Astrocyte of the hippocampus (primary cell): ENCODE measurements around the gene KAZALD1.

Experiments used
- DNase-seq: peaks from one replicate; pipeline ENCODE4 v3.0.0; 2011; ENCODE audit warnings: low read depth, low spot score

KAZALD1 gene

GRCh38 chr10:101095004-101095403 lies 33.2 kb downstream of the KAZALD1 start:
- DNase-seq = no peak

- peak; percentile 81 for DNase-seq
Measured at GRCh38 chr10:101095550-101096213, 33.9 kb downstream of the KAZALD1 start.

DNA sequence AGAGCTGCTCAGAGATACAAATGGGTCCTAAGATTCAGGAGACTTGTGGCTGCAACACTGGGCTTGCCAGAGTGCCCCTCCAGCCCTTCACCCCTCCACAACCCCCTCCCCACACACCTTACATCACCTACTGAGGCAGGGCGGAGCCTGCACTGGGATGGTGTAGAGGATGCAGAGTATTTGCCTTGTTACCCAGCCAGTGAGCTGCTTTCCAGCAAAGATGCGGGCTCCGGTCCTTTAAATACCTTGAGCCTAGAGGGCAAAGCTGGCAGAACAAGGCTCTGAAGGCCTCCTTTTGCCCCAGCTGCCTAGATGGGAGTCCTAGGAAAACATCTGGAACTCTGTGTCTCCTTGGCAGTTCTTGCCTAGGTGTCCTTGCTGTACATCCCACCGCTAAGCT lies 34.6 kb downstream of the KAZALD1 start:
- DNase-seq = no peak

DNA sequence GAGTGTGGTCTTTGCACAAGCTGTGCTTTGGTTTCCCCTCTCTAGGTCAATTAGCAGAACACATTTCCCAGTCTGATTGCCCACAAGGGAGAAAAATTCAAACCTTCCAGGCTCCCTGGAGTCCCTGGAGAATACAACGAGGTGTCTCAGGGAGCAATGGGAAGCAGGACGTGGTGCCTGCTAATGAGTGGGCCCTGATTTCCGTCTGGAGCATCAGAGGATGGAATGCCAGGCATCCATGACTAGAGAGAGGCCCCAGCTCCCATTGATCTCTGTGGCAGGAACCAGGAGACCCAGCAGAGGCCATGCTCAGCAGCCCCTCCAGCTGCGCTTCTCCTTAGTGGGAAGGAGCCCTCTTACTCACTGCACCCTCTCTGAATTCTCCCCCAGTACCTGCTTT lies 36.1 kb downstream of the KAZALD1 start:
- no peak for DNase-seq

DNA sequence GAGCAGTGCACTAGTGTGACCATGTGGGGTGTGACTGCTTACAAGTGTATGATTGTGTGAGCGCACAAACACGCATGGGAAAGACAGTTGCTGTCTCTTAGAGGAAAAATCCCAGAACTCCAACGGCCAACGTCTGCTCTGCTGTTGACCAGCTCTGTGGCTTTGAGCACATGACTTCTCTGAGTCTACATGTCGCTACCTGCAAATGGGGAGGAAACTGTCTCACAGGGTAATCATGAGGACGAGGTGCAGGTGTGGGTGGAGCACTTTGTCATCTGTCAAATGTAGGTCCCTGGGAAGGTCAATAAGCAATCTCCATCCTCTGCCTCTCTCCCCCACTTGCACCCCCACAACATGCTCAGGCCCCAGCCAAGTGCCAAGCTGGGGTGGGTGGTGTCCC lies 38.1 kb downstream of the KAZALD1 start:
- DNase-seq = no peak

DNA sequence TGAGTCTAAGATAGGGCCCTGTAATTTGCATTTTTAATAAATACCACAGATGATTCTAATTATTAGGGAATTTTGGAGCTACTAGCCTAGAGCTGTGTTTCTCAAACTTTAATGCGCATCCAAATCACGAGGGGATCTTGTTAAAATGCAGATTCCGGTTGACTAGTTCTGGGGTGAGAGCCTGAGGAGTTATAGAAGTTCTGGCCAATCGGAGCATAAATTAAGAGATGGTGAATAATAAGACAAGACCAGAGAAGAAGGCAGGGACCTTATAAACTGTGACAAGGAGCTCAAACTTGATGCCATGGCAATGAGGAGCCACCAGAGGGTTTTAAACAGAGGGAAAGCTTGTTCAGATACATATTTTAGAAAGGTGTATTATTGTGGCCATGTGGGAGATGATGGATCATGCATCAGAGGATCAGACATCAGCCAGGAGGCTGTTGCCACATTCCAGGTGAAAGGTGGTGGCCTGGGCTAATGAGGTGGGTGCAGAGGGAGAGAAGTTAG lies 39.6 kb downstream of the KAZALD1 start:
- no peak for DNase-seq

- DNase-seq = no peak
Measured at GRCh38 chr10:101103430-101103829, 41.6 kb downstream of the KAZALD1 start.

DNA sequence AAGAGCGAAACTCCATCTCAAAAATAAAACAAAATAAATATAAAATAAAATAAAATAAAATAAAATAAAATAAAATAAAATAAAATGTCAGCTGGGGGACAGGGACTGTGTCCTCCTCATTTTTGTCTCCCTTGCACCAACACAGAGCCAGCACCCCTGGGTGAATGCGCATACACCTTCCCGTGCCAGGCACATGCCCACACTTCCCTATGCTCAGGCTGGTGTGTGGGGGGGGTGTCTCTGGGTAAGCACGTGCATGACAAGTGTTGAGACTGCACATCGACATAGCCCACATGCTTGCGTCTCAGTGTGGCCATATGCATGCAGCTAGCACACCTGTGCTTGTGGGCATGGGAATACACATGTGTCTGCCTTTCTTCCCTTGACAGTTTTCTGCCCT lies 44.6 kb downstream of the KAZALD1 start:
- DNase-seq = no peak

- DNase-seq = no peak
Measured at GRCh38 chr10:101107771-101108170, 46.0 kb downstream of the KAZALD1 start.

DNA sequence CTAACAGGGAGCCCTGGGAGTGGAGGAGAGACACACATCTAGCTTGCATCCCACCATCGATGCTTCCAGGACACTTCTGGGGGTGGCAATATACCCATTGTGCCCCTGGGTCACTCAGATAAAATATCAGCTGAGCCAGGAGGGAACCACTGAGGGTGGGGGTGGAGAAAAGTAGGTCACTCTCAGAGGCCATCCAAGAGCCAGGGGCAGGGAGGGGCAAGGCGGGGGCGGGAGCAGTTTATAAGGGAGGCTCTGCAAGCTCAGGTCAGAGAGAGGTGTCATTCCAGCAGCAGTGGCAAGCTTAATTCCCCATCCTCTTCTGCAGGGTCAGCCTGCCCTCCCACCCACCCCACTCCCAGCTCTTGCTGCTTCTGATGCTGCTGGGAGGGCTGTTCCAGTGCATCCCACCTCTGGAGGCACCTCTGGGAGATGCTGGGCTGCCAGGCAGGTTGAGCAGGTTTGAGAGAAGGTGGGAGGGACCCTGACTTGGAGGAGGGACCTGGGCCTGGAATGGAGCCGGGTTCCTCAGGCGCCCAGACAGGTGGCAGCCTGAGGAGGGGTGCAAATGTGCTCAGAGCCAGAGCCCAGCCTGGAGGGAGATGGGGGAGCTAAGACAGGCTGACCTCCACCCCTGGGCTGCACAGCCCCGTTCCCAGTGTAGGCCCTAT lies 49.2 kb downstream of the KAZALD1 start:
- DNase-seq = no peak

GRCh38 chr10:101111547-101111946 lies 49.8 kb downstream of the KAZALD1 start:
- DNase-seq = no peak

DNA sequence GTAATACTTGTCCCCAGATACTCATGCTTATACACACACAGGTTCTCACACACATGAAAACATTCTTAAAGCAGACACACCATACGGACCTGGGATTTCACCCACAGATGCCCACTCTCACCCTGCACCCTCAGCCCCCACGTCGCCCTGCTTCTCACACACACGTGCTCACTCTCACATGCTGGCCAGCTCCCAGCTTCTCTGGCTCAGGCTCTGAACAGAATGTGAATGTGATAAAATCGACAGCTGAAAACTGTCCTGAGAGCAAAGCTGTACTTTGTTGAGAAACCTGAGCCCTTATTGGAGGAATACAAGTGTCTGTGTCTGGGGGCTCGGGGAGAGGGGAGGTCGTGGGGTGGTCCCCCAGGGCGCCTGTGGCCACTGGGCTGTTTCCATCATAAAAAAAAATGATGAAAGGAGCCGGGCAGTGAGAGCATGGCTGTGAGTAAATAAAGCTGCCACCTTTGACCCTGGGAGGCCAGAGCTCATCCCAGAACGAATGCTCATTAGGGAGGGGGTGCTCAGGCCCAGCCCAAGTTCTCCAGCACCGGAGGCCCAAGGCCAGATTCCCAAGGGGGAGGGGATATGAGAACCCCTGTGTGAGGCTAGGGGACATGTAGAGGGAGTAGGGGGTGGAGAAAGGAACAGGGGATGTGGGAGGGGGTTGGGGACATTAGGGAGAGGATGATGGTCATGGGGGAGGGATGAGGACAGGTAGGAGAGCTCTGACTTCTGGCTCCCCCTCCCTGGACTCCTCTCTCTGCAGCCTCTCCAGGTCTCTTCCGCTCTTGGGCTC lies 51.2 kb downstream of the KAZALD1 start:
- no peak for DNase-seq

DNA sequence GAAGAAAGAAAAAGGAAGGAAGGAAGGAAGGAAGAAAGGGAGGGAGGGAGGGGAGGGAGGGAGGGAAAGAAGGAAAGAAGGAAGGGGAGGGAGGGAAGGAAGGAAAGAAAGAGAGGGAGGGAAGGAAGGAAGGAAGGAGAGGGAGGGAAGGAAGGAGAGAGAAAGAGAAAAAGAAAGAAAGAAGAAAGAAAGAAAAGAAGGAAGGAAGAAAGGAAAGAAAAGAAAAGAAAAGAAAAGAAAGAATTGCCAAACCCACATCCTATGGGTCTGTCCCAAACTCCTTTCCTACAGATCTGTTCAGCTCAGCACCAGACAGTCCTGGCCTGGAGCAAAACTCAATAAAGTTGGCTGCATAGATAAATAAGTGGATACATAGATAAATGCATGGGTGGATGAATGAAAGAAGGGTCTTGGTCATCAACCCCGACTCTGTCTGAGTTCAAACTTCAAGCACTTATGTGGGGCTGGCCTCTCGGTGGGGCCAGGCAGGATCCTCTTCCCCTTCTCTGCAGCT lies 52.2 kb downstream of the KAZALD1 start:
- no peak for DNase-seq

GRCh38 chr10:101114646-101115045 lies 52.9 kb downstream of the KAZALD1 start:
- DNase-seq = no peak
